HCT116 (cell line): Measurements from ENCODE around the gene VSIG4. TPM values are rescaled to one million over a fixed set of nuclear protein-coding genes. Genes with fewer than 3 reads are reported as not detected.

Experiments
- ATAC-seq: fragments of 200-7000 bp; cut with Tn5 transposase; 2 replicates; pipeline ENCODE4 v1.9.1; 2020; ENCODE audit warnings: mild to moderate bottlenecking, moderate library complexity
- BruUV-seq: library from RNA; stranded (reverse); fragments of 400-500 nt; replicated peaks from 2 replicates; lab custom pipeline; 2021; lab: Mats Ljungman, UMichigan
- CTCF ChIA-PET: fragments of 300-600 bp; sonication (Branson Sonifier 250); formaldehyde crosslinking; loops from one replicate; lab custom pipeline; 2021; ENCODE audit warnings: antibody characterized with exemption; lab: Charles Lee
- POLR2A ChIA-PET: fragments of 300-600, 350-600 bp; sonication (Branson Sonifier 250); formaldehyde crosslinking; loops from one replicate; lab custom pipeline; 2021; ENCODE audit warnings: antibody characterized with exemption; lab: Charles Lee
- RAD21 ChIA-PET, 2 experiments: fragments of 300-600 bp; sonication (Branson Sonifier 250); formaldehyde crosslinking; loops; one replicate each; lab custom pipeline; 2023; ENCODE audit warnings: low total read pairs in 2 of 2; ENCODE audit not compliant: uncharacterized antibody in 2 of 2, unreplicated experiment in 2 of 2, low non-redundant PET in 1 of 2; lab: Charles Lee
- DNase-seq: peaks from one replicate; pipeline ENCODE4 v3.0.0-alpha.2; 2010; ENCODE audit warnings: low read depth, low spot score
- H2AFZ ChIP-seq: fragments of 200-600 bp; shearing (Covaris generic), sonication (generic); 2 replicates; pipeline ENCODE4 v1.6.1; 2017; ENCODE audit warnings: low read depth, mixed run types, mixed read lengths, antibody characterized with exemption, low read length; ENCODE audit not compliant: poor library complexity, severe bottlenecking
- H3K27ac ChIP-seq: 2 replicates; pipeline ENCODE4 v1.5.1; 2012; ENCODE audit warnings: low read depth, low read length
- H3K27me3 ChIP-seq: fragments of 200-600 bp; sonication (generic); 2 replicates; pipeline ENCODE4 v1.6.1; 2016; ENCODE audit warnings: mixed run types, low read length, mixed read lengths; ENCODE audit not compliant: insufficient read depth
- H3K36me3 ChIP-seq, 2 experiments: fragments of 200-500 bp in 1 of 2; fragments of 200-600 bp in 1 of 2; sonication (Bioruptor generic) in 1 of 2; sonication (generic) in 1 of 2; 2 replicates each; pipeline versions ENCODE4 v1.5.1 to v1.6.1; 2014 to 2016; ENCODE audit warnings: low read length in 2 of 2, inconsistent platforms in 1 of 2, mixed read lengths in 1 of 2, mixed run types in 1 of 2; ENCODE audit not compliant: insufficient read depth in 2 of 2, control insufficient read depth in 1 of 2
- H3K4me1 ChIP-seq, 2 experiments: fragments of 200-600 bp in 1 of 2; sonication (generic) in 1 of 2; 2 replicates each; pipeline versions ENCODE4 v1.5.1 to v1.6.1; 2012 to 2017; ENCODE audit warnings: low read length in 2 of 2, inconsistent platforms in 1 of 2, mild to moderate bottlenecking in 1 of 2, mixed read lengths in 1 of 2, mixed run types in 1 of 2, moderate library complexity in 1 of 2; ENCODE audit not compliant: insufficient read depth in 2 of 2, control insufficient read depth in 1 of 2
- H3K4me2 ChIP-seq: fragments of 200-600 bp; sonication (generic); 2 replicates; pipeline ENCODE4 v1.6.1; 2017; ENCODE audit warnings: mixed run types, low read length, mixed read lengths
- H3K4me3 ChIP-seq, 2 experiments: fragments of 200-600 bp in 1 of 2; sonication (generic) in 1 of 2; replicated peaks in 1 of 2; 2 replicates each; pipeline ENCODE4 v1.5.1; 2011 to 2016; ENCODE audit warnings: low read length in 2 of 2, control low read depth in 1 of 2, low read depth in 1 of 2, mild to moderate bottlenecking in 1 of 2, mixed read lengths in 1 of 2, mixed run types in 1 of 2
- H3K79me2 ChIP-seq: fragments of 200-600 bp; sonication (generic); 2 replicates; pipeline ENCODE4 v1.6.1; 2017; ENCODE audit warnings: mild to moderate bottlenecking, mixed run types, low read length, moderate library complexity, mixed read lengths; ENCODE audit not compliant: insufficient read depth
- H3K9ac ChIP-seq: fragments of 200-600 bp; sonication (generic); 2 replicates; pipeline ENCODE4 v1.6.1; 2016; ENCODE audit warnings: low read length, mixed read lengths
- H3K9me2 ChIP-seq: fragments of 200-600 bp; sonication (generic), shearing (Covaris generic); 2 replicates; pipeline ENCODE4 v1.6.1; 2017; ENCODE audit warnings: mixed run types, mild to moderate bottlenecking, moderate library complexity; ENCODE audit not compliant: insufficient read depth
- H3K9me3 ChIP-seq, 2 experiments: fragments of 200-500 bp in 1 of 2; fragments of 200-600 bp in 1 of 2; sonication (Bioruptor generic) in 1 of 2; sonication (generic) in 1 of 2; 2 replicates each; pipeline ENCODE4 v1.6.1; 2014 to 2017; ENCODE audit warnings: low read length in 2 of 2, mixed read lengths in 2 of 2, inconsistent platforms in 1 of 2, low read depth in 1 of 2, mild to moderate bottlenecking in 1 of 2, mixed run types in 1 of 2, moderate library complexity in 1 of 2; ENCODE audit not compliant: control insufficient read depth in 1 of 2, insufficient read depth in 1 of 2
- H4K20me1 ChIP-seq: fragments of 200-600 bp; sonication (generic), shearing (Covaris generic); 2 replicates; pipeline ENCODE4 v1.6.1; 2017; ENCODE audit warnings: mixed run types, mild to moderate bottlenecking, moderate library complexity; ENCODE audit not compliant: insufficient read depth
- CBX3 ChIP-seq: IDR thresholded peaks from 2 replicates; pipeline ENCODE4 v1.6.1; 2012; ENCODE audit warnings: low read depth
- CEBPB ChIP-seq: IDR thresholded peaks from 2 replicates; pipeline ENCODE4 v1.6.1; 2012; ENCODE audit warnings: low read depth
- EZH2 ChIP-seq: fragments of 200-600 bp; sonication (generic); IDR thresholded peaks from 2 replicates; pipeline ENCODE4 v1.6.1; 2017; ENCODE audit warnings: antibody characterized with exemption, mixed run types
- EZH2phosphoT487 ChIP-seq: fragments of 200-600 bp; IDR thresholded peaks from 2 replicates; pipeline ENCODE4 v1.6.1; 2018; ENCODE audit warnings: antibody characterized with exemption, borderline replicate concordance
- POLR2A ChIP-seq: IDR thresholded peaks from 2 replicates; pipeline ENCODE4 v1.7.0; 2011; ENCODE audit warnings: borderline replicate concordance; ENCODE audit not compliant: insufficient read depth, insufficient read length; ENCODE audit errors: extremely low read depth
- RAD21 ChIP-seq: IDR thresholded peaks from 2 replicates; pipeline ENCODE4 v1.6.1; 2012; ENCODE audit warnings: low read depth, mild to moderate bottlenecking
- SIN3A ChIP-seq: IDR thresholded peaks from 2 replicates; pipeline ENCODE4 v1.6.1; 2012; ENCODE audit warnings: low read depth
- YY1 ChIP-seq: IDR thresholded peaks from 2 replicates; pipeline ENCODE4 v1.6.1; 2011; ENCODE audit warnings: low read length, low read depth, moderate library complexity, mild to moderate bottlenecking; ENCODE audit not compliant: insufficient replicate concordance; ENCODE audit errors: extremely low read depth
- ZFX ChIP-seq: fragments of 450-650 bp; IDR thresholded peaks from 2 replicates; pipeline ENCODE4 v1.6.1; 2017
- intact Hi-C: fragments of 100-400 bp; cut with micrococcal nuclease; formaldehyde crosslinking; loops from 2 replicates; pipeline ENCODE4 v1.10.0; 2022
- total RNA-seq: library from RNA; stranded (reverse); gene quantifications from one replicate; pipeline ENCODE4 v1.2.1, GENCODE V29; 2021; ENCODE audit not compliant: unreplicated experiment
- TF ChIP-seq, protein P1 (sequence below): IDR thresholded peaks from 2 replicates; pipeline ENCODE4 v1.6.1; 2012; ENCODE audit warnings: low read depth

The VSIG4 gene
- total RNA-seq, 1 experiment from 2014 or later, result 0.59 TPM

DNA sequence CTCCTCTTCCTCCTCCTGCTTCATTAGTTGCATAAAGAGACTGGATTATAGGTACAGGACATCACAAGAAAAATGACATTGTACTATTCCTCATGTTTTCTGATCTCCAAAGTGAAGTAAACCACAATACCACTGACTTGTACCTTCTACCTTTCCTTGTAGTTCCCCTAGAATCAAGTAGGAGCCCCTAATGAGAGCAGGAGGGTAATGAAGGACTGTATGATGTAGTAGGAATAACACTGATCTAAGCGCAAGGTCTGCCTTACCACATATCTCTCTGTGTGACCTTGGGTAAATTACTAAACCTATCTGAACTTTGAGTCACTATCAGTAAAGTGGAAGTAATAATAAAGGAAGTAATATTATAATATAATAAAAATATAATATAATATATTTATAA, 3.6 kb downstream of the VSIG4 start:
- no peak overlapping the region for H3K27ac ChIP-seq
- TF ChIP-seq POLR2A (no peak), EZH2phosphoT487 (no peak), ZFX (no peak), RAD21 (no peak), CBX3 (no peak), EZH2 (no peak), YY1 (no peak), CEBPB (no peak), SIN3A (no peak)
- TF ChIP-seq, protein P1, sequence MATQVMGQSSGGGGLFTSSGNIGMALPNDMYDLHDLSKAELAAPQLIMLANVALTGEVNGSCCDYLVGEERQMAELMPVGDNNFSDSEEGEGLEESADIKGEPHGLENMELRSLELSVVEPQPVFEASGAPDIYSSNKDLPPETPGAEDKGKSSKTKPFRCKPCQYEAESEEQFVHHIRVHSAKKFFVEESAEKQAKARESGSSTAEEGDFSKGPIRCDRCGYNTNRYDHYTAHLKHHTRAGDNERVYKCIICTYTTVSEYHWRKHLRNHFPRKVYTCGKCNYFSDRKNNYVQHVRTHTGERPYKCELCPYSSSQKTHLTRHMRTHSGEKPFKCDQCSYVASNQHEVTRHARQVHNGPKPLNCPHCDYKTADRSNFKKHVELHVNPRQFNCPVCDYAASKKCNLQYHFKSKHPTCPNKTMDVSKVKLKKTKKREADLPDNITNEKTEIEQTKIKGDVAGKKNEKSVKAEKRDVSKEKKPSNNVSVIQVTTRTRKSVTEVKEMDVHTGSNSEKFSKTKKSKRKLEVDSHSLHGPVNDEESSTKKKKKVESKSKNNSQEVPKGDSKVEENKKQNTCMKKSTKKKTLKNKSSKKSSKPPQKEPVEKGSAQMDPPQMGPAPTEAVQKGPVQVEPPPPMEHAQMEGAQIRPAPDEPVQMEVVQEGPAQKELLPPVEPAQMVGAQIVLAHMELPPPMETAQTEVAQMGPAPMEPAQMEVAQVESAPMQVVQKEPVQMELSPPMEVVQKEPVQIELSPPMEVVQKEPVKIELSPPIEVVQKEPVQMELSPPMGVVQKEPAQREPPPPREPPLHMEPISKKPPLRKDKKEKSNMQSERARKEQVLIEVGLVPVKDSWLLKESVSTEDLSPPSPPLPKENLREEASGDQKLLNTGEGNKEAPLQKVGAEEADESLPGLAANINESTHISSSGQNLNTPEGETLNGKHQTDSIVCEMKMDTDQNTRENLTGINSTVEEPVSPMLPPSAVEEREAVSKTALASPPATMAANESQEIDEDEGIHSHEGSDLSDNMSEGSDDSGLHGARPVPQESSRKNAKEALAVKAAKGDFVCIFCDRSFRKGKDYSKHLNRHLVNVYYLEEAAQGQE, result no peak
- no peaks in the 10 kb centered on the region for H3K9me2 ChIP-seq
- no peaks in the 10 kb centered on the region for H4K20me1 ChIP-seq
- no peaks in the 10 kb centered on the region for H3K4me1 ChIP-seq
- H3K9ac ChIP-seq, result no peak overlapping the region
- ChIA-PET CTCF (no interaction called here), POLR2A (no interaction called here), RAD21 (no interaction called here)
- H3K4me3 ChIP-seq, result no peak overlapping the region
- H3K4me2 ChIP-seq, result no peak overlapping the region
- H2AFZ ChIP-seq, result no peak overlapping the region
- no peaks in the 10 kb centered on the region for H3K27me3 ChIP-seq
- ATAC-seq (no peak), DNase-seq (no peak)
- H3K9me3 ChIP-seq, result no peaks in the 10 kb centered on the region
- no TSS peak for BruUV-seq
- H3K79me2 ChIP-seq, result no peaks in the 10 kb centered on the region
- no peaks in the 10 kb centered on the region for H3K36me3 ChIP-seq
- intact Hi-C loops, result no loop called here
